Right atrium auricular region (tissue), 2 donors: ENCODE data around the gene AGO4. TPM values are rescaled to one million over a fixed set of nuclear protein-coding genes. Genes with fewer than 3 reads are reported as not detected.
A peak's percentile ranks its signal among the peaks of the same experiment; 100 is the strongest.

Source experiments
- DNase-seq: peaks from one replicate; pipeline ENCODE4 v3.0.0-alpha.2; 2019; ENCODE audit warnings: low spot score
- H3K27ac ChIP-seq, 2 donors: fragments of 200-600 bp; sonication (generic); 1 replicate in 1 of 2; 2 replicates in 1 of 2; pipeline ENCODE4 v1.5.1; 2016 to 2019
- H3K27me3 ChIP-seq, 2 donors: fragments of 200-600 bp; sonication (generic); one replicate each; pipeline versions ENCODE4 v1.5.1 to v1.6.0; 2017 to 2019
- H3K36me3 ChIP-seq: fragments of 200-600 bp; sonication (generic); one replicate; pipeline ENCODE4 v1.5.1; 2016
- H3K4me1 ChIP-seq, 2 donors: fragments of 200-600 bp; sonication (generic); one replicate each; pipeline versions ENCODE4 v1.5.1 to v1.6.0; 2017 to 2019
- H3K4me3 ChIP-seq, 2 donors: fragments of 200-600 bp; sonication (generic); 1 replicate in 1 of 2; 2 replicates in 1 of 2; pipeline ENCODE4 v1.5.1; 2017 to 2019; ENCODE audit warnings: mild to moderate bottlenecking in 1 of 2, moderate library complexity in 1 of 2
- H3K9me3 ChIP-seq, 2 donors: fragments of 200-600 bp; sonication (generic); one replicate each; pipeline ENCODE4 v1.5.1; 2019
- CTCF ChIP-seq, 2 donors: fragments of 200-600 bp; sonication (generic); IDR thresholded peaks; one replicate each; pipeline ENCODE4 v1.5.1; 2019; ENCODE audit warnings: antibody characterized with exemption in 2 of 2
- total RNA-seq, 2 donors: library from RNA; depleted of rRNA; stranded (reverse); fragments of >200 nt; gene quantifications; one replicate each; pipeline ENCODE4 v1.1.0, GENCODE V29; 2016

AGO4 gene
- total RNA-seq, 2 donors from 2014 or later = 15.7 to 16.4 TPM

- no peak for DNase-seq
- no peaks in the 10 kb centered on the region for H3K27me3 ChIP-seq
Observed at GRCh38 chr1:35893051-35893879, 85.4 kb downstream of the AGO4 start.

GRCh38 chr1:35894183-35894582 lies 86.4 kb downstream of the AGO4 start:
- Histone ChIP-seq H3K36me3 (peaks cover 66% of the 10 kb centered on the region), H3K9me3 (no peaks in the 10 kb centered on the region), H3K27me3 (no peaks in the 10 kb centered on the region), H3K27ac (peak overlapping the region; percentile 62 to 66), H3K4me1 (peaks cover 0 to 22% of the 10 kb centered on the region in 2 donors), H3K4me3 (no peak overlapping the region)
- DNase-seq = peak; percentile 64
- no peak for TF ChIP-seq CTCF (IDR thresholded peaks at IDR 0.05)

More at GRCh38 chr1:35893051-35893879, 85.4 kb downstream of the AGO4 start:
- peaks cover 0 to 22% of the 10 kb centered on the region in 2 donors for H3K4me1 ChIP-seq
- no peaks in the 10 kb centered on the region for H3K9me3 ChIP-seq
- peak overlapping the region; percentile 62 to 66 for H3K27ac ChIP-seq
- no peak for TF ChIP-seq CTCF (IDR thresholded peaks at IDR 0.05)
- no peak overlapping the region for H3K4me3 ChIP-seq
- H3K36me3 ChIP-seq = peaks cover 57% of the 10 kb centered on the region

GRCh38 chr1:35894656-35895055 lies 86.8 kb downstream of the AGO4 start:
- Histone ChIP-seq H3K9me3 (no peaks in the 10 kb centered on the region), H3K27ac (peak overlapping the region; percentile 62 to 66), H3K36me3 (peaks cover 63% of the 10 kb centered on the region), H3K4me1 (peaks cover 0 to 22% of the 10 kb centered on the region in 2 donors), H3K4me3 (no peak overlapping the region), H3K27me3 (no peaks in the 10 kb centered on the region)
- TF ChIP-seq CTCF (IDR thresholded peaks at IDR 0.05) = no peak
- DNase-seq = no peak

- Histone ChIP-seq H3K4me1 (no peaks in the 10 kb centered on the region), H3K9me3 (no peaks in the 10 kb centered on the region), H3K36me3 (peaks cover 60% of the 10 kb centered on the region), H3K4me3 (no peak overlapping the region), H3K27ac (no peak overlapping the region), H3K27me3 (no peaks in the 10 kb centered on the region)
- no peak for DNase-seq
- TF ChIP-seq CTCF (IDR thresholded peaks at IDR 0.05) = no peak
Observed at GRCh38 chr1:35899941-35900340, 92.1 kb downstream of the AGO4 start.

- H3K27me3 ChIP-seq = no peaks in the 10 kb centered on the region
- H3K9me3 ChIP-seq = no peaks in the 10 kb centered on the region
- no peak overlapping the region for H3K4me3 ChIP-seq
- peaks cover 60% of the 10 kb centered on the region for H3K36me3 ChIP-seq
- no peaks in the 10 kb centered on the region for H3K4me1 ChIP-seq
- H3K27ac ChIP-seq = no peak overlapping the region
- TF ChIP-seq CTCF (IDR thresholded peaks at IDR 0.05) = no peak
- DNase-seq = no peak
Observed at GRCh38 chr1:35901235-35901634, 93.4 kb downstream of the AGO4 start.
